Measurements from ENCODE around the gene ABCC11.

- TF ChIP-seq CTCF (IDR thresholded peaks at IDR 0.05) (no peak), POLR2A (IDR thresholded peaks at IDR 0.05) (no peak), POLR2AphosphoS5 (IDR thresholded peaks at IDR 0.05) (no peak), EP300 (IDR thresholded peaks at IDR 0.05) (no peak)
These were observed 25.6 kb upstream of the ABCC11 start for GRCh38 chr16:48272837-48273421.
